IMR-90 (cell line): ENCODE measurements around the gene DAPL1. TPM values are rescaled to one million over a fixed set of nuclear protein-coding genes. Genes with fewer than 3 reads are reported as not detected.

Experiments
- ATAC-seq: fragments of 200-7000 bp; cut with Tn5 transposase; 2 replicates; pipeline ENCODE4 v1.9.1; 2020; ENCODE audit warnings: low read depth, mild to moderate bottlenecking, moderate library complexity
- BruUV-seq: library from RNA; stranded (reverse); fragments of 400-500 nt; replicated peaks from 2 replicates; lab custom pipeline; 2021; lab: Mats Ljungman, UMichigan
- CTCF ChIA-PET: fragments of 300-600 bp; formaldehyde crosslinking; extraction: SDS; loops from one replicate; lab custom pipeline; 2021; ENCODE audit warnings: antibody characterized with exemption; lab: Yijun Ruan, JAX
- POLR2A ChIA-PET: fragments of 300-600 bp; sonication (Branson Sonifier 250); formaldehyde crosslinking; loops from one replicate; lab custom pipeline; 2022; ENCODE audit warnings: antibody characterized with exemption; ENCODE audit not compliant: unreplicated experiment; lab: Charles Lee
- DNase-seq: peaks from one replicate; pipeline ENCODE4 v3.0.0; 2013
- H2AFZ ChIP-seq: replicated peaks from 2 replicates; pipeline ENCODE3; 2013; ENCODE audit warnings: low read length, mild to moderate bottlenecking; ENCODE audit not compliant: poor library complexity
- H2AK5ac ChIP-seq: 2 replicates; pipeline ENCODE4 v1.6.1; 2013; ENCODE audit warnings: low read depth, low read length, inconsistent platforms
- H2AK9ac ChIP-seq: replicated peaks from 2 replicates; pipeline ENCODE3; 2013; ENCODE audit warnings: mild to moderate bottlenecking, low read depth, low read length, moderate library complexity; ENCODE audit not compliant: poor library complexity
- H2BK120ac ChIP-seq: 2 replicates; pipeline ENCODE4 v1.6.1; 2013; ENCODE audit warnings: low read depth, low read length, inconsistent platforms
- H2BK15ac ChIP-seq: 3 replicates; pipeline ENCODE4 v1.6.1; 2013; ENCODE audit warnings: low read depth, low read length, inconsistent platforms
- H2BK20ac ChIP-seq: 2 replicates; pipeline ENCODE4 v1.6.1; 2013; ENCODE audit warnings: low read depth, mild to moderate bottlenecking, inconsistent platforms, low read length, moderate library complexity
- H2BK5ac ChIP-seq: 2 replicates; pipeline ENCODE4 v1.6.1; 2013; ENCODE audit warnings: mild to moderate bottlenecking, low read depth, low read length, inconsistent platforms; ENCODE audit not compliant: poor library complexity, severe bottlenecking
- H3K14ac ChIP-seq: replicated peaks from 2 replicates; pipeline ENCODE4 v1.6.1; 2013; ENCODE audit warnings: low read depth, low read length, inconsistent platforms
- H3K18ac ChIP-seq: 2 replicates; pipeline ENCODE4 v1.6.1; 2013; ENCODE audit warnings: low read depth, low read length, control low read depth
- H3K23ac ChIP-seq: 2 replicates; pipeline ENCODE4 v1.6.1; 2013; ENCODE audit warnings: low read depth, low read length, inconsistent platforms
- H3K27ac ChIP-seq: 2 replicates; pipeline ENCODE4 v1.5.1; 2013; ENCODE audit warnings: mild to moderate bottlenecking, control low read depth, low read length; ENCODE audit not compliant: insufficient read depth
- H3K27me3 ChIP-seq: 2 replicates; pipeline ENCODE4 v1.6.1; 2013; ENCODE audit warnings: low read length; ENCODE audit not compliant: control insufficient read depth, insufficient read depth
- H3K36me3 ChIP-seq: 2 replicates; pipeline ENCODE4 v1.6.1; 2013; ENCODE audit warnings: low read length, mixed read lengths; ENCODE audit not compliant: control insufficient read depth, insufficient read depth
- H3K4ac ChIP-seq: 2 replicates; pipeline ENCODE4 v1.6.1; 2013; ENCODE audit warnings: low read depth, low read length, inconsistent platforms
- H3K4me1 ChIP-seq: 2 replicates; pipeline ENCODE4 v1.6.1; 2013; ENCODE audit warnings: low read length, mixed read lengths; ENCODE audit not compliant: control insufficient read depth, insufficient read depth
- H3K4me2 ChIP-seq: 2 replicates; pipeline ENCODE4 v1.6.1; 2013; ENCODE audit warnings: low read depth, mild to moderate bottlenecking, control low read depth, low read length, moderate library complexity
- H3K4me3 ChIP-seq: 2 replicates; pipeline ENCODE4 v1.5.1; 2013; ENCODE audit warnings: low read depth, mild to moderate bottlenecking, control low read depth, low read length, moderate library complexity; ENCODE audit not compliant: insufficient read depth
- H3K56ac ChIP-seq: 2 replicates; pipeline ENCODE4 v1.6.1; 2013; ENCODE audit warnings: low read length, inconsistent platforms; ENCODE audit not compliant: insufficient read depth; ENCODE audit errors: extremely low read depth
- H3K79me1 ChIP-seq, 2 experiments: 2 replicates each; pipeline ENCODE4 v1.6.1; 2013; ENCODE audit warnings: low read length in 2 of 2, inconsistent platforms in 1 of 2, low read depth in 1 of 2
- H3K9ac ChIP-seq: 2 replicates; pipeline ENCODE4 v1.6.1; 2013; ENCODE audit warnings: low read depth, low read length, control low read depth
- H3K9me1 ChIP-seq: 2 replicates; pipeline ENCODE4 v1.6.1; 2013; ENCODE audit warnings: low read length, inconsistent platforms; ENCODE audit not compliant: insufficient read depth
- H3K9me3 ChIP-seq: 2 replicates; pipeline ENCODE4 v1.6.1; 2013; ENCODE audit warnings: low read length; ENCODE audit not compliant: control insufficient read depth, insufficient read depth
- H4K20me1 ChIP-seq: 2 replicates; pipeline ENCODE4 v1.6.1; 2013; ENCODE audit warnings: low read length, inconsistent platforms; ENCODE audit not compliant: insufficient read depth
- H4K5ac ChIP-seq: 2 replicates; pipeline ENCODE4 v1.6.1; 2013; ENCODE audit warnings: mild to moderate bottlenecking, low read depth, low read length, control low read depth
- H4K8ac ChIP-seq, 2 experiments: 2 replicates each; pipeline ENCODE4 v1.6.1; 2013; ENCODE audit warnings: low read depth in 2 of 2, low read length in 2 of 2, control low read depth in 1 of 2, inconsistent platforms in 1 of 2
- H4K91ac ChIP-seq: 2 replicates; pipeline ENCODE4 v1.6.1; 2013; ENCODE audit warnings: low read depth, low read length, inconsistent platforms; ENCODE audit not compliant: insufficient read depth
- CEBPB ChIP-seq: IDR thresholded peaks from 2 replicates; pipeline ENCODE4 v1.6.1; 2012; ENCODE audit warnings: low read depth, low read length, improper control_type of control experiment
- CHD1 ChIP-seq: IDR thresholded peaks from 2 replicates; pipeline ENCODE4 v1.6.1; 2012; ENCODE audit warnings: low read depth, low read length, improper control_type of control experiment
- ELK1 ChIP-seq: fragments of 150-350 bp; IDR thresholded peaks from 2 replicates; pipeline ENCODE4 v1.6.1; 2016; ENCODE audit warnings: low read depth, mild to moderate bottlenecking, low read length, moderate library complexity, borderline replicate concordance
- FOS ChIP-seq: fragments of 150-350 bp; IDR thresholded peaks from 2 replicates; pipeline ENCODE4 v1.6.1; 2016; ENCODE audit warnings: low read depth, low read length
- MAFK ChIP-seq: IDR thresholded peaks from 2 replicates; pipeline ENCODE4 v1.6.1; 2012; ENCODE audit warnings: low read depth, low read length, improper control_type of control experiment
- MAZ ChIP-seq: IDR thresholded peaks from 2 replicates; pipeline ENCODE4 v1.6.1; 2012; ENCODE audit warnings: low read depth, mild to moderate bottlenecking, low read length, improper control_type of control experiment, moderate library complexity, borderline replicate concordance
- MXI1 ChIP-seq: IDR thresholded peaks from 2 replicates; pipeline ENCODE4 v1.6.1; 2012; ENCODE audit warnings: low read depth, mild to moderate bottlenecking, low read length, moderate library complexity, borderline replicate concordance
- NFE2L2 ChIP-seq: fragments of 150-350 bp; IDR thresholded peaks from 2 replicates; pipeline ENCODE4 v1.6.1; 2016; ENCODE audit warnings: low read depth, mild to moderate bottlenecking, low read length
- POLR2A ChIP-seq: IDR thresholded peaks from 2 replicates; pipeline ENCODE4 v1.6.1; 2012; ENCODE audit warnings: mild to moderate bottlenecking, low read depth, low read length
- RAD21 ChIP-seq: IDR thresholded peaks from 2 replicates; pipeline ENCODE4 v1.6.1; 2012; ENCODE audit warnings: low read length, improper control_type of control experiment
- RCOR1 ChIP-seq: IDR thresholded peaks from 2 replicates; pipeline ENCODE4 v1.6.1; 2012; ENCODE audit warnings: mild to moderate bottlenecking, low read length, improper control_type of control experiment; ENCODE audit not compliant: insufficient replicate concordance
- RFX5 ChIP-seq: IDR thresholded peaks from 2 replicates; pipeline ENCODE4 v1.8.0; 2012; ENCODE audit warnings: low read depth, mild to moderate bottlenecking, low read length, moderate library complexity
- SMC3 ChIP-seq: fragments of 150-350 bp; IDR thresholded peaks from 2 replicates; pipeline ENCODE4 v1.6.1; 2016; ENCODE audit warnings: low read depth, mild to moderate bottlenecking, antibody characterized with exemption, low read length, moderate library complexity
- USF2 ChIP-seq: fragments of 150-350 bp; IDR thresholded peaks from 2 replicates; pipeline ENCODE4 v1.6.1; 2017; ENCODE audit warnings: mild to moderate bottlenecking, antibody characterized with exemption, low read length, low read depth
- WGBS, 2 experiments: methylation state at CpG; one replicate each; pipeline versions ENCODE4 v1.1.5 to v1.1.7; 2013; ENCODE audit warnings: missing lambda C conversion rate in 2 of 2; ENCODE audit not compliant: insufficient read length in 1 of 2; ENCODE audit errors: extremely low coverage in 2 of 2; 5-methylcytosine and 5-hydroxymethylcytosine counted together
- dilution Hi-C: fragments of 300-500 bp; cut with HindIII; formaldehyde crosslinking; loops from one replicate; pipeline ENCODE4 v1.14.3; 2018; ENCODE audit warnings: low sequenced_read_pairs; ENCODE audit not compliant: unreplicated experiment
- in situ Hi-C: fragments of 300-500 bp; cut with MboI; formaldehyde crosslinking; loops from 3 replicates; pipeline ENCODE4 v1.14.3; 2019; ENCODE audit warnings: low sequenced_read_pairs, inconsistent platforms, mixed read lengths
- intact Hi-C: fragments of 100-400 bp; cut with micrococcal nuclease; formaldehyde crosslinking; loops from 2 replicates; pipeline ENCODE4 v1.10.0; 2022
- polyA plus RNA-seq, 3 experiments: library from polyadenylated mRNA; depleted of rRNA; stranded (reverse); fragments of >200 nt; gene quantifications; 2 replicates each; pipeline ENCODE4 v1.2.3, GENCODE V29; 2012; ENCODE audit warnings: low replicate concordance in 1 of 3
- total RNA-seq: library from RNA; depleted of rRNA; stranded (reverse); fragments of >200 nt; gene quantifications from 2 replicates; pipeline ENCODE4 v1.2.3, GENCODE V29; 2012
- TF ChIP-seq, protein P1 (sequence below): conservative IDR thresholded peaks from 2 replicates; pipeline ENCODE4 v1.5.1; 2012; ENCODE audit warnings: mild to moderate bottlenecking, low read depth, low read length, improper control_type of control experiment

Gene DAPL1
- total and polyA plus RNA-seq, 2 of the 4 experiments (the other 2 are of a cell fraction): not detected

DNA sequence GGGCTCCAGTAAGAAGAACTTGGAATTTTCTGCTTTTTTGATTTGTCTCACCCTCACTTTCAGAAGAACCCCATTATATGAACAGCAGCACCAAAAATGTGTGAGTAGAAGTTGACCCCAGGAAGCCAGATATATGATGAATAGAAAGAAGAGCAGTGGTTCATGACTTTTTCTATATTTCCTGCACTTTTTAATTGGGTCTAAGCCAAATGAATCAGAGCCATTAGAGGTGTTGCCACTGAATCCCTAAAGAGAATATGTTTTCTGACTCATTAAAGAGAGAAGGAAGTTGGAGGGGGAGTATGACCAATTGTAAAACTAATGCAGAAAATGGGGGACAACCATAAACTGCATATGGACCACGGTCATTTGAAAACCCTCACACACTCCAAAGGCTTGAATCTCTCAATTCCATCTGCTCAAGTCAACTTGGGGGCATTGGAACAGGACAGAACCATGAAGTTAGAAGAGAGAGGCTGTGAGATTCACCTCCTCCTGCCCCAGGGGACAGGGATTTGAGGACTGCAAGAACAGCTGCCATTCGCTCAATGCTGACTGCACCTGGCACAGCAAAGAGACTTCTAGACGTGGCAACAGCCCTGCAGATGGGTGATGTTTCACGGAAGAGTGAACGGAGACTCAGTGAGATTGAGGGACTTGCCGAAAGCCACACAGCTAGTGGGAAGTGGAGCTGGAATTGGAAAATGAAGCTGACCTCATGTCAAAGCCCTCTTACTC lies 3.0 kb downstream of the DAPL1 start:
- no TSS peak for BruUV-seq
- Histone ChIP-seq H4K5ac (no peak overlapping the region), H2AK5ac (no peak overlapping the region), H3K4me1 (no peaks in the 10 kb centered on the region), H3K23ac (no peak overlapping the region), H3K9me1 (no peaks in the 10 kb centered on the region), H3K27ac (no peak overlapping the region), H4K20me1 (no peaks in the 10 kb centered on the region), H2AFZ (peak overlapping the region; percentile 37), H3K9me3 (no peaks in the 10 kb centered on the region), H2AK9ac (no peak overlapping the region), H3K36me3 (no peaks in the 10 kb centered on the region), H2BK120ac (no peak overlapping the region), H3K14ac (no peak overlapping the region), H3K79me1 (no peaks in the 10 kb centered on the region), H4K8ac (no peak overlapping the region), H2BK15ac (no peak overlapping the region), H2BK20ac (no peak overlapping the region), H3K56ac (no peak overlapping the region), H4K91ac (no peak overlapping the region), H3K9ac (no peak overlapping the region), H3K4ac (no peak overlapping the region), H3K18ac (no peak overlapping the region), H3K4me3 (no peak overlapping the region), H3K27me3 (peaks cover 15% of the 10 kb centered on the region), H3K4me2 (no peak overlapping the region), H2BK5ac (no peak overlapping the region)
- DNase-seq (no peak), ATAC-seq (no peak)
- in situ Hi-C loops: no loop called here
- ChIA-PET CTCF (no interaction called here), POLR2A (interaction anchor here (0.6 kb wide), 1 partner anchor 65 kb away, joined by 3 read pairs; no protein-coding TSS in a partner anchor)
- dilution Hi-C loops: no loop called here
- intact Hi-C loops: no loop called here
- 86% methylated on average over 3 of the region's 6 CpGs; no CpG with 5 or more reads in 1 of the 2 experiments for WGBS, 2 experiments
- TF ChIP-seq SMC3 (no peak), CEBPB (no peak), FOS (no peak), MAZ (no peak), RCOR1 (no peak), CHD1 (no peak), NFE2L2 (no peak), POLR2A (no peak), RAD21 (no peak), MXI1 (no peak), USF2 (no peak), RFX5 (no peak), ELK1 (no peak), MAFK (no peak)
- TF ChIP-seq, protein P1, sequence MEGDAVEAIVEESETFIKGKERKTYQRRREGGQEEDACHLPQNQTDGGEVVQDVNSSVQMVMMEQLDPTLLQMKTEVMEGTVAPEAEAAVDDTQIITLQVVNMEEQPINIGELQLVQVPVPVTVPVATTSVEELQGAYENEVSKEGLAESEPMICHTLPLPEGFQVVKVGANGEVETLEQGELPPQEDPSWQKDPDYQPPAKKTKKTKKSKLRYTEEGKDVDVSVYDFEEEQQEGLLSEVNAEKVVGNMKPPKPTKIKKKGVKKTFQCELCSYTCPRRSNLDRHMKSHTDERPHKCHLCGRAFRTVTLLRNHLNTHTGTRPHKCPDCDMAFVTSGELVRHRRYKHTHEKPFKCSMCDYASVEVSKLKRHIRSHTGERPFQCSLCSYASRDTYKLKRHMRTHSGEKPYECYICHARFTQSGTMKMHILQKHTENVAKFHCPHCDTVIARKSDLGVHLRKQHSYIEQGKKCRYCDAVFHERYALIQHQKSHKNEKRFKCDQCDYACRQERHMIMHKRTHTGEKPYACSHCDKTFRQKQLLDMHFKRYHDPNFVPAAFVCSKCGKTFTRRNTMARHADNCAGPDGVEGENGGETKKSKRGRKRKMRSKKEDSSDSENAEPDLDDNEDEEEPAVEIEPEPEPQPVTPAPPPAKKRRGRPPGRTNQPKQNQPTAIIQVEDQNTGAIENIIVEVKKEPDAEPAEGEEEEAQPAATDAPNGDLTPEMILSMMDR: no peak
